Gastrocnemius medialis (tissue), 4 donors: Measurements from ENCODE around the gene WDR81. TPM values are rescaled to one million over a fixed set of nuclear protein-coding genes. Genes with fewer than 3 reads are reported as not detected.

Experiments
- ATAC-seq, 2 donors: fragments of 150-250 bp; one replicate each; pipeline ENCODE4 v1.9.1; 2016
- DNase-seq, 2 donors: peaks; one replicate each; pipeline ENCODE4 v3.0.0-alpha.2; 2019
- H3K27ac ChIP-seq, 4 donors: fragments of 200-600 bp; sonication (generic); 1 replicate in 1 of 4; 2 replicates in 3 of 4; pipeline ENCODE4 v1.5.1; 2016 to 2018; ENCODE audit warnings: mild to moderate bottlenecking in 2 of 4, moderate library complexity in 1 of 4
- H3K27me3 ChIP-seq, 3 donors: fragments of 200-600 bp; sonication (generic) in 2 of 3; 1 replicate in 1 of 3; 2 replicates in 2 of 3; pipeline versions ENCODE4 v1.5.1 to v1.6.0; 2016 to 2019; ENCODE audit warnings: mild to moderate bottlenecking in 1 of 3, moderate library complexity in 1 of 3
- H3K36me3 ChIP-seq, 2 donors: fragments of 200-600 bp; sonication (generic) in 1 of 2; one replicate each; pipeline ENCODE4 v1.5.1; 2017 to 2018
- H3K4me1 ChIP-seq, 2 donors: fragments of 200-600 bp; sonication (generic) in 1 of 2; one replicate each; pipeline ENCODE4 v1.5.1; 2016 to 2017; ENCODE audit warnings: mild to moderate bottlenecking in 2 of 2
- H3K4me3 ChIP-seq, 4 donors: fragments of 200-600 bp; sonication (generic) in 3 of 4; 1 replicate in 1 of 4; 2 replicates in 3 of 4; pipeline ENCODE4 v1.5.1; 2016 to 2019; ENCODE audit warnings: mild to moderate bottlenecking in 2 of 4
- H3K9me3 ChIP-seq, 3 donors: fragments of 200-600 bp; sonication (generic) in 2 of 3; 1 replicate in 1 of 3; 2 replicates in 2 of 3; pipeline ENCODE4 v1.5.1; 2016 to 2019
- POLR2A ChIP-seq, 2 donors: fragments of 450-650 bp; IDR thresholded peaks; one replicate each; pipeline ENCODE4 v1.6.1; 2017; ENCODE audit warnings: antibody characterized with exemption in 2 of 2, mild to moderate bottlenecking in 2 of 2, moderate library complexity in 2 of 2
- in situ Hi-C, 4 donors: fragments of 200-750 bp; cut with MboI; loops; one replicate each; pipeline versions ENCODE4 v1.15.0 to v1.8.0; 2017; ENCODE audit warnings: low sequenced_read_pairs in 4 of 4
- intact Hi-C: fragments of 100-400 bp; cut with DNase I; formaldehyde crosslinking; loops from one replicate; pipeline ENCODE4 v1.15.1; 2023; ENCODE audit warnings: low total_unique reads
- total RNA-seq, 4 donors: library from RNA; depleted of rRNA; stranded (reverse); fragments of >200 nt; gene quantifications; one replicate each; pipeline versions ENCODE4 v1.1.0 to v1.2.3, GENCODE V29; 2016
- TF ChIP-seq, protein P1 (sequence below), 5 experiments: fragments of 450-650 bp in 3 of 5; fragments of 200-600 bp in 2 of 5; sonication (generic) in 2 of 5; IDR thresholded peaks in 4 of 5; conservative IDR thresholded peaks in 1 of 5; 1 replicate in 4 of 5; 2 replicates in 1 of 5; pipeline ENCODE4 v1.5.1; 2016 to 2019; ENCODE audit warnings: antibody characterized with exemption in 5 of 5, mild to moderate bottlenecking in 3 of 5, moderate library complexity in 3 of 5

WDR81 gene
- total RNA-seq, 4 donors from 2014 or later: 22.3 to 61.1 (median 42.7) TPM

DNA sequence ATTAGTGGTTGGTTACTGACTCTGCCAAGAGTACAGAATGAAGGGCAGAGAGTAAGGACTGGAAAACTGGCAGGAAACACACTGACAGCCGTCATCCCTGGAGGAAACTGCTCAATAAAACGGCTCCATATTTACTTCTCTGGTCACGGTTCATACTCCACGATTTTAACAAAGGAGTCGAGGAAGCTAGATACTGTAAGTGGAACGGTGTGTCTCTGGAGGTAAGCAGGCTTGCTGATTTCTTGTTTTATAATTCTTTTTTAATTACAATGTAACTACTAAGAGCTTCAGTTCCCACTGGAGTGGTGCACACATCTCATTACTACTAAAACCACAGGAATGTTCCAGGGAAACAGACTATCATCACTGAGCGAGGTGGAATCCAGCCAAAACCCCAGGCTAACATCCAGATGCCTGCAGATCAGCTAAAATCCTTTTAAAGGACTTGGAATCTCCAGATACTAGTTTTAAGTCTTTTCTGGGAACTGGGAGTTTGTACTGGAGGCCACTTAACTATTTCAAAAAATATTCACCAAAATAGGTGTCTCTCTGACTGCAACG lies 55.1 kb downstream of the WDR81 start:
- H3K9me3 ChIP-seq: no peaks in the 10 kb centered on the region
- ATAC-seq (peak in 1 of 2 donors; percentile 16), DNase-seq (peak; percentile 64 to 78)
- peaks cover 0 to 39% of the 10 kb centered on the region in 2 donors for H3K36me3 ChIP-seq
- H3K4me3 ChIP-seq: peak overlapping the region in 1 of 4 donors; percentile 5
- peak overlapping the region; percentile 97 to 100 (median 98) for H3K27ac ChIP-seq
- TF ChIP-seq POLR2A (IDR thresholded peaks at IDR 0.05): peak in 1 of 2 donors; percentile 16
- TF ChIP-seq, protein P1, sequence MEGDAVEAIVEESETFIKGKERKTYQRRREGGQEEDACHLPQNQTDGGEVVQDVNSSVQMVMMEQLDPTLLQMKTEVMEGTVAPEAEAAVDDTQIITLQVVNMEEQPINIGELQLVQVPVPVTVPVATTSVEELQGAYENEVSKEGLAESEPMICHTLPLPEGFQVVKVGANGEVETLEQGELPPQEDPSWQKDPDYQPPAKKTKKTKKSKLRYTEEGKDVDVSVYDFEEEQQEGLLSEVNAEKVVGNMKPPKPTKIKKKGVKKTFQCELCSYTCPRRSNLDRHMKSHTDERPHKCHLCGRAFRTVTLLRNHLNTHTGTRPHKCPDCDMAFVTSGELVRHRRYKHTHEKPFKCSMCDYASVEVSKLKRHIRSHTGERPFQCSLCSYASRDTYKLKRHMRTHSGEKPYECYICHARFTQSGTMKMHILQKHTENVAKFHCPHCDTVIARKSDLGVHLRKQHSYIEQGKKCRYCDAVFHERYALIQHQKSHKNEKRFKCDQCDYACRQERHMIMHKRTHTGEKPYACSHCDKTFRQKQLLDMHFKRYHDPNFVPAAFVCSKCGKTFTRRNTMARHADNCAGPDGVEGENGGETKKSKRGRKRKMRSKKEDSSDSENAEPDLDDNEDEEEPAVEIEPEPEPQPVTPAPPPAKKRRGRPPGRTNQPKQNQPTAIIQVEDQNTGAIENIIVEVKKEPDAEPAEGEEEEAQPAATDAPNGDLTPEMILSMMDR (IDR thresholded peaks at IDR 0.05 in 4 of 5, conservative IDR thresholded peaks at IDR 0.05 in 1 of 5): no peak
- in situ Hi-C loops: loop anchor here (5.0 to 25.0 kb wide), 5 partner anchors 55 to 117 kb away; partner anchors contain the start of gene WDR81 (in 3 of the 4)
- intact Hi-C loops: loop anchor here (5.0 to 10.0 kb wide), 2 partner anchors 88 to 205 kb away; no protein-coding TSS in a partner anchor
- H3K4me1 ChIP-seq: peaks cover 41 to 60% of the 10 kb centered on the region in 2 donors
- no peaks in the 10 kb centered on the region for H3K27me3 ChIP-seq

DNA sequence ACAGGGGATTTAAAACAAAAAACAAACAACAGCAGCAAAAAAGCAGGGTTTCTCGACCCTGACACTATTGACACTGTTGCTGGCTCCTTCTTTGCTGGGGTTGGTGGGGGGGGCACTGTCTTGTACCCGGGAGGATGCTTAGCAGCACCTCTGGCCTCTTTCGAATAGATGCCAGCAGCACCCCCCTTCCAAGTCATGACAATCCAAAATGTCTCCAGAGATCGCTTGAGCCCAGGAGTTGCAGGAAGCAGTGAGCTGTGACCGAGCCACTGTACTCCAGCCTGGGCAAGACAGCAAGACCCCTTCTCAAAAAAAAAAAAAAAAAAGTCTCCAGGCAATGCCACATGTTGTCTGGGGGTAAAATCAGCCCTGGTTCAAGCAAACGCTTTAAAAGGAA lies 57.7 kb downstream of the WDR81 start:
- no peaks in the 10 kb centered on the region for H3K9me3 ChIP-seq
- TF ChIP-seq POLR2A (IDR thresholded peaks at IDR 0.05): no peak
- TF ChIP-seq, protein P1 (IDR thresholded peaks at IDR 0.05 in 4 of 5, conservative IDR thresholded peaks at IDR 0.05 in 1 of 5): no peak
- peak overlapping the region; percentile 97 to 100 (median 98) for H3K27ac ChIP-seq
- no peak for ATAC-seq
- intact Hi-C loops (loop anchor here (5.0 to 10.0 kb wide), 2 partner anchors 85 to 207 kb away; no protein-coding TSS in a partner anchor), in situ Hi-C loops (loop anchor here in 3 of 4 donors (5.0 to 25.0 kb wide), 4 partner anchors 60 to 120 kb away; partner anchors contain the start of gene WDR81 (in 2 of the 3))
- peaks cover 0 to 23% of the 10 kb centered on the region in 2 donors for H3K36me3 ChIP-seq
- no peaks in the 10 kb centered on the region for H3K27me3 ChIP-seq
- peaks cover 58 to 63% of the 10 kb centered on the region in 2 donors for H3K4me1 ChIP-seq
- H3K4me3 ChIP-seq: peak overlapping the region; percentile 16 to 43 (median 38)
- no peak for DNase-seq

GRCh38 chr17:1783271-1783670 lies 58.8 kb downstream of the WDR81 start:
- peak overlapping the region; percentile 97 to 100 (median 98) for H3K27ac ChIP-seq
- H3K27me3 ChIP-seq: no peaks in the 10 kb centered on the region
- H3K4me1 ChIP-seq: peaks cover 68 to 72% of the 10 kb centered on the region in 2 donors
- H3K36me3 ChIP-seq: peaks cover 0 to 12% of the 10 kb centered on the region in 2 donors
- TF ChIP-seq, protein P1 (IDR thresholded peaks at IDR 0.05 in 4 of 5, conservative IDR thresholded peaks at IDR 0.05 in 1 of 5): no peak
- no peak for TF ChIP-seq POLR2A (IDR thresholded peaks at IDR 0.05)
- H3K9me3 ChIP-seq: no peaks in the 10 kb centered on the region
- intact Hi-C loops (loop anchor here (1.0 to 10.0 kb wide), 5 partner anchors 20 to 208 kb away; no protein-coding TSS in a partner anchor), in situ Hi-C loops (loop anchor here in 3 of 4 donors (5.0 to 25.0 kb wide), 4 partner anchors 61 to 121 kb away; partner anchors contain the start of gene WDR81 (in 2 of the 3))
- ATAC-seq: peak; percentile 4 to 8
- DNase-seq: peak in 1 of 2 donors; percentile 74
- peak overlapping the region; percentile 33 to 43 (median 40) for H3K4me3 ChIP-seq

- ATAC-seq: peak; percentile 80 to 84
- peaks cover 68 to 76% of the 10 kb centered on the region in 2 donors for H3K4me1 ChIP-seq
- in situ Hi-C loops: loop anchor here in 3 of 4 donors (5.0 to 25.0 kb wide), 4 partner anchors 62 to 122 kb away; partner anchors contain the start of gene WDR81 (in 2 of the 3)
- no peaks in the 10 kb centered on the region for H3K9me3 ChIP-seq
- intact Hi-C loops: loop anchor here (1.0 to 10.0 kb wide), 6 partner anchors 21 to 209 kb away; no protein-coding TSS in a partner anchor
- peak; percentile 87 to 94 for TF ChIP-seq POLR2A (IDR thresholded peaks at IDR 0.05)
- TF ChIP-seq, protein P1 (IDR thresholded peaks at IDR 0.05 in 4 of 5, conservative IDR thresholded peaks at IDR 0.05 in 1 of 5): peak; percentile 83 to 96 (median 92)
- H3K36me3 ChIP-seq: peaks cover 0 to 7% of the 10 kb centered on the region in 2 donors
- H3K27me3 ChIP-seq: no peaks in the 10 kb centered on the region
- peak overlapping the region; percentile 97 to 100 (median 98) for H3K27ac ChIP-seq
- peak; percentile 98 to 99 for DNase-seq
- peak overlapping the region; percentile 33 to 43 (median 40) for H3K4me3 ChIP-seq
These were observed 59.5 kb downstream of the WDR81 start for GRCh38 chr17:1783834-1784611.
